NCI-H2107 treated with DMSO at 0.1 percent for 48 hours (cell line): ENCODE measurements around the gene EPHA2.

ENCODE experiments used
- DNase-seq: peaks from one replicate; lab custom pipeline; 2025; ENCODE audit not compliant: unreplicated experiment; lab: John Stamatoyannopoulos, UW

The EPHA2 gene

GRCh38 chr1:16076031-16076864 lies 79.6 kb downstream of the EPHA2 start:
- DNase-seq = no peak

GRCh38 chr1:16075337-16076030 lies 80.4 kb downstream of the EPHA2 start:
- DNase-seq = no peak
